Thoracic aorta endothelial cell (primary cell): ENCODE results near the gene ASIC3. TPM values are rescaled to one million over a fixed set of nuclear protein-coding genes. Genes with fewer than 3 reads are reported as not detected.

Experiments used
- total RNA-seq: library from RNA; depleted of rRNA; stranded (reverse); fragments of >200 nt; gene quantifications from 2 replicates; pipeline ENCODE4 v1.2.3, GENCODE V29; 2012

The ASIC3 gene
- total RNA-seq = 0.07 TPM in 1 of 2 replicates, not detected in the other

GRCh38 chr7:151047976-151048815, at the start of gene ASIC3:
Gene ASIC3, plus strand, starts transcription at chr7:151048531. Its CDS starts 355 bp downstream, at chr7:151048886.

GRCh38 chr7:151024435-151025056, 23.8 kb upstream of the ASIC3 start, which contains the start of gene ATG9B:
Gene ATG9B, minus strand, starts transcription at chr7:151024494. Its CDS starts 71 bp downstream, at chr7:151024423.

GRCh38 chr7:151028131-151028947, 20.0 kb upstream of the ASIC3 start, which contains the start of gene ABCB8:
Gene ABCB8, plus strand, starts transcription at chr7:151028450. Its CDS starts 66 bp downstream, at chr7:151028516.

GRCh38 chr7:151057506-151057988, 9.2 kb downstream of the ASIC3 start, which contains the start of gene CDK5:
Gene CDK5, minus strand, starts transcription at chr7:151057897. Its CDS starts 49 bp downstream, at chr7:151057848.

GRCh38 chr7:151059367-151060112, 11.2 kb downstream of the ASIC3 start, which contains the start of gene SLC4A2:
Gene SLC4A2, plus strand, starts transcription at chr7:151059589. Its CDS starts 2,399 bp downstream, at chr7:151061988.

GRCh38 chr7:151080522-151081169, 32.3 kb downstream of the ASIC3 start, which contains the start of gene FASTK:
Gene FASTK, minus strand, starts transcription at chr7:151080809. Its CDS starts 43 bp downstream, at chr7:151080766.

GRCh38 chr7:151083071-151083823, 34.9 kb downstream of the ASIC3 start, which contains the start of gene TMUB1:
Gene TMUB1, minus strand, starts transcription at chr7:151083493. Its CDS starts 930 bp downstream, at chr7:151082563.

GRCh38 chr7:151085691-151086620, 37.6 kb downstream of the ASIC3 start, which contains the start of gene AGAP3:
Gene AGAP3, plus strand, starts transcription at chr7:151086475. Its CDS starts 267 bp downstream, at chr7:151086742.

Other genes starting within 250 kb of the ASIC3 start
- gene TMEM176B, start 248.2 kb upstream of the ASIC3 start, total RNA-seq = not detected in 2 replicates
- gene TMEM176A, start 247.8 kb upstream of the ASIC3 start, total RNA-seq = not detected in 2 replicates
- not detected in 2 replicates for gene AOC1, start 196.0 kb upstream of the ASIC3 start, total RNA-seq
- gene KCNH2, start 70.2 kb upstream of the ASIC3 start, total RNA-seq = under 0.01 and 0.07 TPM in 2 replicates
- gene NOS3, start 57.5 kb upstream of the ASIC3 start, total RNA-seq = 86.2 and 96.3 TPM in 2 replicates
- under 0.01 and 0.07 TPM in 2 replicates for gene ATG9B, start 24.0 kb upstream of the ASIC3 start, total RNA-seq
- 31.0 and 31.9 TPM in 2 replicates for gene ABCB8, start 20.1 kb upstream of the ASIC3 start, total RNA-seq
- gene CDK5, start 9.4 kb downstream of the ASIC3 start, total RNA-seq = 14.5 and 14.6 TPM in 2 replicates
- gene SLC4A2, start 11.1 kb downstream of the ASIC3 start, total RNA-seq = 65.5 and 69.3 TPM in 2 replicates
- gene FASTK, start 32.3 kb downstream of the ASIC3 start, total RNA-seq = 46.4 and 50.1 TPM in 2 replicates
- gene TMUB1, start 35.0 kb downstream of the ASIC3 start, total RNA-seq = 13.6 and 21.9 TPM in 2 replicates
- 97.4 and 112 TPM in 2 replicates for gene AGAP3, start 37.9 kb downstream of the ASIC3 start, total RNA-seq
- gene GBX1, start 119.2 kb downstream of the ASIC3 start, total RNA-seq = not detected in 2 replicates
- gene ASB10, start 138.7 kb downstream of the ASIC3 start, total RNA-seq = not detected in 2 replicates
- not detected in 2 replicates for gene H2BK1, start 162.0 kb downstream of the ASIC3 start, total RNA-seq
- 77.8 and 86.2 TPM in 2 replicates for gene ABCF2, start 178.7 kb downstream of the ASIC3 start, total RNA-seq
- gene CHPF2, start 184.0 kb downstream of the ASIC3 start, total RNA-seq = 59.7 and 61.5 TPM in 2 replicates
- 5.6 and 5.8 TPM in 2 replicates for gene SMARCD3, start 200.2 kb downstream of the ASIC3 start, total RNA-seq